22Rv1 (cell line): Measurements from ENCODE around the gene FAM120A.

Experiments used
- H3K27ac ChIP-seq: fragments of 450-650 bp; 2 replicates; pipeline ENCODE4 v1.5.1; 2017
- CTCF ChIP-seq: fragments of 450-650 bp; IDR thresholded peaks from 2 replicates; pipeline ENCODE4 v1.5.1; 2017; ENCODE audit warnings: mild to moderate bottlenecking
- ZFX ChIP-seq: fragments of 450-650 bp; IDR thresholded peaks from 2 replicates; pipeline ENCODE4 v1.6.1; 2017; ENCODE audit warnings: antibody characterized with exemption, borderline replicate concordance

FAM120A gene

GRCh38 chr9:93599571-93600403, 148.3 kb downstream of the FAM120A start:
- TF ChIP-seq CTCF (no peak), ZFX (no peak)
- no peak overlapping the region for H3K27ac ChIP-seq

- TF ChIP-seq ZFX: no peak
- no peak for TF ChIP-seq CTCF
- H3K27ac ChIP-seq: no peak overlapping the region
Observed at GRCh38 chr9:93600504-93600903, 149.0 kb downstream of the FAM120A start.

GRCh38 chr9:93601063-93601462, 149.6 kb downstream of the FAM120A start:
- TF ChIP-seq ZFX (no peak), CTCF (no peak)
- H3K27ac ChIP-seq: no peak overlapping the region

GRCh38 chr9:93601666-93602065, 150.2 kb downstream of the FAM120A start:
- no peak overlapping the region for H3K27ac ChIP-seq
- TF ChIP-seq CTCF (no peak), ZFX (no peak)

- H3K27ac ChIP-seq: no peak overlapping the region
- TF ChIP-seq ZFX: no peak
- no peak for TF ChIP-seq CTCF
Observed at GRCh38 chr9:93603011-93603410, 151.5 kb downstream of the FAM120A start.

GRCh38 chr9:93603906-93604326, 152.4 kb downstream of the FAM120A start:
- TF ChIP-seq CTCF (no peak), ZFX (no peak)
- H3K27ac ChIP-seq: no peak overlapping the region

- H3K27ac ChIP-seq: no peak overlapping the region
- no peak for TF ChIP-seq CTCF
- TF ChIP-seq ZFX: no peak
Observed at GRCh38 chr9:93606187-93606586, 154.7 kb downstream of the FAM120A start.
